GM19397 (cell line): Measurements from ENCODE around the gene ECSCR.

Experiments used
- ATAC-seq: cut with Tn5 transposase; IDR thresholded peaks from one replicate; pipeline ENCODE4 v1.9.1; 2021; ENCODE audit warnings: mild to moderate bottlenecking, moderate library complexity; ENCODE audit not compliant: unreplicated experiment

The ECSCR gene

DNA sequence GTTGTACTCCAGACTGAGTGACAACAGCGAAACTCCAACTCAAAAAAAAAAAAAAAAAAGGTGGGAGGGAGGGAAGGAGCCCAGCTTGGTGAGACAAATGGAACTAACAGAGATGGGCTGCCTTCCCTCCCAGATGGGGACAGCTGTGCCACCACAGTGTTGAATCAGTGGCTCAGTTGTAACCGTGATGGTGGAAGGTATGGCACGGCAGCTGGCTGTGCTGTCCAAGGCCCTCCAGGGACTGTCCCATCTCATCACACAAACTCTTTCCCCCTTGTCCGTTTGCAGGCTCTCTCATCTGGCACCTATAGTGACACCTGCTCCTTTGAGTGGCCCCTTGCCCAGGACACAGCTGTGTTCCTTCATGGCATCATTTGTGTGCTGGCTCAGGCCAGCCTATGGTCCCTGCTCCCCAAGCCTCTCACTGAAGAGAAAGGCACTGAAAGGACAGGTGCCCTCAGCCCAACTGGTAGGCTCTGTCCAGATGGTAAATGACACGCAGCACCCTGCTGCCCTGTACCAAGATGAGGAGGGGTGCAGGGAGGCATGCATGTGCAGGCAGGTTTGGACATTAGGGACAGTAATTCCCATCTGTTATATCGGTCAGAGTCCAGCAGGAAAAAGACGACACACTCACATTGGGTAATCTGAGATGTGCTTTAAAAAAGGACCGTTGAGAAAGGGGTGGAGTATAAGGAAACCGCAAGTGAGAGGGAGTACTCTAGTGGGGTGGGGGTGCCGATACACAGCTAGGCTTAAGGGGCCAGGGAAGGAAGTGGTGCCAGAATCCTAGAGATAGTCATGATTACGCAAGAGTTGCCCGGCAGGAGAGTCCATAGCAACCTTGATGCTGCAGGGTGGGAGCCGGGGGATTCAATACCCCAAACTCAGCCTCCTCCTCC, 12.6 kb upstream of the ECSCR start:
- no peak for ATAC-seq

DNA sequence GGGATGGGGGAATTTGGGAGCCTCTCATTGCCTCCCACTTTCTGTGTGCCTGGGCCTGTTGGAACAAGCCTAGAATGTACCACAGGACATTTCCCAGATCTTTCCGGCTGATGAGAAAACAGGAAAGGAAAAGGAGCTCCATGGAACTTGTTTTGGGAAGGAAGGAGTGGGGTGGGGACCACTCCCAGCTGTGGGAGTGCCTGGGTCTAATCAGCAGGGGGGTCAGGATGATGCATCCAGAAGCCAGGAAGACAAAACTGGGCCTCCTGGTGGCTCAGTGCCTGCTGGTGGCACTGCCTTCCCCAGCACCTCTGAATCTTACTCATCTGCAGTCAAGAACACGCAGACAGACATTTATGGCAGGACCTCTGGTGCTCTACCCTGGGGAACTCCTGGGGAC, 11.0 kb upstream of the ECSCR start:
- no peak for ATAC-seq

GRCh38 chr5:139473105-139473504, 10.6 kb upstream of the ECSCR start:
- no peak for ATAC-seq

- no peak for ATAC-seq
Measured at GRCh38 chr5:139472386-139473030, 10.0 kb upstream of the ECSCR start.

DNA sequence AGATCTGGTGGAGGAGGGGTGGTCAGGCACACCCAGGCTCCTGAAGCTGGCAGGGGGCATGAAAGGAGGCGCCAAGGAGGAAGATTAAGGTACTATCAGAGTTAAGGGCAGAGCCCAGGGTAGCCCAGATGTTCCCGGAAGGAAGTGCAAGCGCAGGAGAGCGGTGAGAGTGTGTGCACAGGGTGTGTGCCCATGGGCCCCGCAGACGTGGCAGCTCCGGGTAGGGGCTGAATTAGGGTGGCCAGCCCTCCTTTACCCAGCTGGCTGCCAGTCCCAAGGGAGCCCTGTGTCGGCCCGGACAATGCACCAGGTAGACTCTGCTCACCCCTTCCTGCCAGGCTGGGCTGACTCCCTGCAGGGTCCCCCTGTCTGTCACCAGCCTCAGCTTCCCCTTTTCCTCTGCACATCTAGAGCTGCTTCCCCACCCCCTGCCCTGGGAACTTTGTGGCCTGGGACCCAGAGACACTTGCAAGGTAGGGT, 8.3 kb upstream of the ECSCR start, which contains the start of gene SMIM33:
Gene SMIM33, plus strand, starts transcription at position 184 of the 480 bp plus-strand sequence. Its CDS starts 118 bp downstream, at position 302.
- no peak for ATAC-seq

DNA sequence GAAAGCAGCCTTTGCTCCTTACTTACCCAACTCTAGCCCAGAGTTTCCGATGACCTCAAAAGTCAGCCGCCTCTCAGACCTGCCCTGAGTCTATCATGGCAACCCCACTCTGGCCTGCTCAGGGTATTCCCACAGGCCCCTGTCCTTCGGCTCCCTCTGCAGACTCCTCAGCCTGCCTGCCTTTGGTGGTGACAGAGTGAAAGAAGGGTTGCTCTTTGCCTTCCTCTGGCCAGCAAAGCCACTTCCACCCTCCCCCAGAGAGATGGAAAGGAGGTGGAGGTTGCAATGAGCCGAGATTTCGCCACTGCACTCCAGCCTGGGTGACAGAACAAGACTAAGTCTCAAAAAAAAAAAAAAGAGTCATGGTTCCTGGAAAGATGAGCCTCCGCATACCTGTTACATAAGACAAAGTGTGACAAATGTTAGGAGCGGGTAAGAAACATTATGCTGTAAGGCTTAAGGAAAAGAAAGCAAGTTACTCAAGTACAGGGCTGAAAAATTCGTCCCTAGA, 5.9 kb upstream of the ECSCR start:
- ATAC-seq: no peak

GRCh38 chr5:139461698-139462097, 845 bp downstream of the ECSCR start:
- no peak for ATAC-seq

- ATAC-seq: no peak
Measured at GRCh38 chr5:139461176-139461575, 1.4 kb downstream of the ECSCR start.

DNA sequence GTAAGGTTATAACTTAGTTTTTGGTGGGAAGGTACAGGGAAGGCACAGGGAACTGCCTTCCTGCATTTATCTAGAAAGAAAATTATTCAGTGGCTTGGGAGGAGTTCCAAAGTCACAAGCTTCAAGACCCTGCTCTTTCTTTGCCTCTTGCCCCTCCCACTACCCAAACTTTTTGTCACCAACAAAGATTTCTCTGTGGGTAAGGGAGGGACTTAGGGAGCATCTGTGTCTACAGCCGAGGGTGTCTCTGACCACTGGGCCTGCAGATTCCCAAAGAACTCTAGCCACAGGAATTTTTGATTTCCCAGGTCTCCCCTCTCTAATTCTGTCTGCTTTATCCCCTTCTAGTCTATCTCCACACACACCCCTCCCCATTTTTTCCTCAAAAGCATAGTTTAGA, 2.1 kb downstream of the ECSCR start:
- no peak for ATAC-seq

- ATAC-seq: no peak
Measured at GRCh38 chr5:139459451-139459934, 3.0 kb downstream of the ECSCR start.

DNA sequence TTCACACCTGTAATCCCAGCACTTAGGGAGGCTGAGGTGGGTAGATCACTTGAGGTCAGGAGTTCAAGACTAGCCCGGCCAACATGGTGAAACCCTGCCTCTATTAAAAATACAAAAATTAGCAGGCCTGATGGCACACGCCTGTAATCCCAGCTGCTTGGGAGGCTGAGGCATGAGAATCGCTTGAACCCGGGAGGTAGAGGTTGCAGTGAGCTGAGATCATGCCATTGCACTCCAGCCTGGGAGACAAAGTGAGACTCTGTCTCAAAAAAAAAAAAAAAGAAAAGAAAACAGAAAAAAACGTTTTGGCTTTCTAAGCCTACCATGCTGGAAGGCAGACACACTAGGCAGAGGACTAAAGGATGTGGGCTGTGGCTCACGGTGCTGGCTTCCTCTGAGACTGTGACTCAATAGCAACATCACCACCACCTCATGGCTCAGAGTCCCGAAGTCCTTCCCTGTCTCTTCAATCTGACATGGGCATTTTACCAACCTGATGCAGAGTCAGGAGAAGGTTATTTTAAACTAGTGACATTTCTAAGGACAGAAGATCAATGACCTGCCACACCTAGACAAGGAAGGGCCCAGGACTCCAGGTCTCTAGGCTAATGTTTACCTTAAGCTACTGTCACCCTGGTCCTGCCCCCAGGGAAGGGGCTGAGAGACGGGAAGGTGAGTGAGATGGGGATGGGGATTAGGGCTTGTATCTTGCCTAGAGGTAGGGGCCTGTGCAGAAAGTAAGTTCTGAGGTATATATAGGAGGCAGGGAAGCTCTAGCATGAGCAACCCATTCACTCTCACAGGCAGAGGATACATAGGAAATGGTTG, 3.7 kb downstream of the ECSCR start:
- ATAC-seq: peak; percentile 55

GRCh38 chr5:139457653-139458306, 4.8 kb downstream of the ECSCR start:
- no peak for ATAC-seq

DNA sequence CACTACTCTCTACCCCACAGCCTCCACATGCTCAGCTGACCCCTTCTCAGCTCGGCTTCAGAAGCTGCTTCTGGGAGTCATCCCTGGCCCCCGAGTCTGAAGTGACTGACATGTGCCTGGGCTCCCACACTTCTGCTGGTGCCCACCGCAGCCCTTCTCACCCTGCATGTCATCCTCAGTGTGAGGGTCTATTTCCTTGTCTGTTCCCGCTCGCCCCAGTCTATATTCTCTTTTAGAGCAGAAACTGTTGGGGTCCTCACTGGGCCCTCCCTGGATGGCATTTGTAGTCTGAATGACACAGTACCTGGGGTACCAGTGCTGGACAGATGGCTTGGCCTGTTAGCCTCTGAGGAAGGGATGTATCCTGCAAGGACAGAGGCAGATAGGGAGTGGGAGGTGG, 5.3 kb downstream of the ECSCR start:
- no peak for ATAC-seq

GRCh38 chr5:139456776-139457175, 5.8 kb downstream of the ECSCR start:
- ATAC-seq: no peak

DNA sequence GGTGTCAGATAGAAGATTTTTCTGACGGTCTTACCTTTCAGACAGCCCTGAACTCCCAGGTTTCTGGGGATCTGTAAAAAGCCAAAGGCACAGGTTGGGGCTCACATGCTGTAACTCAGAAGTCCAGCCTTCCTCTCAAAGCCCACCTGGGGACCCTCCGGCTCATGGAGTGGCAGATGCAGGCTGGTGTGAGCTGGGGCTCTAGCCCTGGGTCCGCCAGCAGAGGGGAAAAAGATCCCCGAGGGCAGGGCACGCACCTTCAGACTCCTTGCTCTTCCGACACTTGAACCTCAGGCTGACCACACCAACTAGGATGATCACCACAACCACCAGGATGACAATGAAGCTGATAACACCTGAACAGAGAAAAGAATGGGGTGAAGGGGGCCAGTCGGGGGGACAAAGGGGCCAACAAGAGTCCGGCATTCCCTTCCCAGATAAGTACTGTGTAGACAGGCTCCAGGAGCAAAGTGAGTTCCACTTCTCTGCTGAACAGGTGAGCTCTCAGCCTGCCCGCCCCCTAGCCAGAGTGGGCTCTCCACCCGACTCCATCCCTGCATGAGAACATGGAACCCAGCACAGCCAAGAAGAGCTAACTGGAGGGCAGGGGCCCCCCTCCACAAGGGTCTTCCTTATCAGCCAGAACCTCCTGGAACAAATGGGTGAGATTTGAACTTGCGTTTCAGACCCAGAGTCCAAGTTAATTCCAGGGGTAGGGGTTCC, 7.8 kb downstream of the ECSCR start:
- ATAC-seq: no peak

- ATAC-seq: no peak
Measured at GRCh38 chr5:139453683-139454567, 8.6 kb downstream of the ECSCR start.

DNA sequence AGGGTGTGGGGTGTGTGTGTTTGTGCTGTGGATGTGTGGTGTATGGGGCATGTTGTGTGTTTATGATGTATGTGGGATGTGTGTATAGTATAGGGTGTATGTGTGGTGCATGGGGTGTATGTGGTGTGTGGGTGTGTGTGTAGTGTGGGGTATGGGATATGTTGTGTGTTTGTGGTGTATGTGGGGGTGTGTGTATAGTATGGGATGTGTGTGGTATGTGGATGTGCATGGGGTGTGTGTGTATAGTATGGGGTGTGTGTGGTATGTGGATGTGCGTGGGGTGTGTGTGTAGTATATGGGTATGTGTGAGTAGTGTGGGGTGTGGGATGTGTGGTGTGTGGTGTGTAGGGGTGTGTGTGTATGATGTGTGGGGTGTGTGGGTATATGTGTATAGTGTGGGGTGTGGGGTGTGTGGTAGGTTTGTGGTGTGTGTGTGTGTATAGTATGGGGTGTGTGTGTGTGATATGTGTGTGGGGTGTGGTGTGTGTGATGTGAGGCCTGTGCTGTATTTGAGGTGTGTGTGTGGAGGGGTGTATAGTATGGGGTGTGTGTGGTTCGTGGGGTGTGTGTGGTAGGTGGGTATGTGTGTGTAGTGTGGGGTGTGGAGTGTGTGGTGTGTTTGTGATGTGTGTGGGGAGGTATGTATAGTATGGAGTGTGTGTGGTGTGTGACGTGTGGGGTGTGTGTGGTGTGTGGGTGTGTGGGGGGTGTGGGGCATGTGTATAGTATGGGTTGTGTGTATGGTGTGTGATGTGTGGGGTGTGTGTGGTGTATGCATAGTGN, 10.5 kb downstream of the ECSCR start:
- no peak for ATAC-seq

- no peak for ATAC-seq
Measured at GRCh38 chr5:139451176-139451575, 11.4 kb downstream of the ECSCR start.
